Lower leg skin (tissue), 4 donors: Measurements from ENCODE around the gene C17orf113. TPM values are rescaled to one million over a fixed set of nuclear protein-coding genes. Genes with fewer than 3 reads are reported as not detected.

Experiments
- DNase-seq, 2 donors: peaks; one replicate each; pipeline ENCODE4 v3.0.0-alpha.2; 2019; ENCODE audit warnings: low spot score in 2 of 2
- H3K4me3 ChIP-seq: fragments of 200-600 bp; sonication (generic); 2 replicates; pipeline ENCODE4 v1.5.1; 2017; ENCODE audit warnings: mild to moderate bottlenecking, low read depth; ENCODE audit not compliant: poor library complexity, severe bottlenecking
- CTCF ChIP-seq, 3 donors: fragments of 450-650 bp; IDR thresholded peaks; one replicate each; pipeline ENCODE4 v1.5.1; 2016; ENCODE audit warnings: antibody characterized with exemption in 3 of 3, mild to moderate bottlenecking in 3 of 3, moderate library complexity in 2 of 3
- POLR2A ChIP-seq, 2 donors: fragments of 450-650 bp; IDR thresholded peaks; one replicate each; pipeline ENCODE4 v1.6.1; 2016 to 2017; ENCODE audit warnings: antibody characterized with exemption in 2 of 2, mild to moderate bottlenecking in 1 of 2, moderate library complexity in 1 of 2
- WGBS, 2 donors: methylation state at CpG; one replicate each; pipeline ENCODE4 v1.1.5; 2018; 5-methylcytosine and 5-hydroxymethylcytosine counted together
- intact Hi-C: fragments of 100-400 bp; cut with DNase I; formaldehyde crosslinking; loops from one replicate; pipeline ENCODE4 v1.15.0; 2023; ENCODE audit warnings: low total_unique reads
- total RNA-seq, 4 donors: library from RNA; depleted of rRNA; stranded (reverse); fragments of >200 nt; gene quantifications; one replicate each; pipeline ENCODE4 v1.1.0, GENCODE V29; 2016

C17orf113 gene
- total RNA-seq, 4 donors from 2014 or later = 0.97 to 1.8 (median 1.5) TPM

GRCh38 chr17:42042598-42043319 lies 7.6 kb downstream of the C17orf113 start:
- 87 to 94% methylated on average over 14 to 18 of the region's 20 CpGs for WGBS, 2 donors

DNA sequence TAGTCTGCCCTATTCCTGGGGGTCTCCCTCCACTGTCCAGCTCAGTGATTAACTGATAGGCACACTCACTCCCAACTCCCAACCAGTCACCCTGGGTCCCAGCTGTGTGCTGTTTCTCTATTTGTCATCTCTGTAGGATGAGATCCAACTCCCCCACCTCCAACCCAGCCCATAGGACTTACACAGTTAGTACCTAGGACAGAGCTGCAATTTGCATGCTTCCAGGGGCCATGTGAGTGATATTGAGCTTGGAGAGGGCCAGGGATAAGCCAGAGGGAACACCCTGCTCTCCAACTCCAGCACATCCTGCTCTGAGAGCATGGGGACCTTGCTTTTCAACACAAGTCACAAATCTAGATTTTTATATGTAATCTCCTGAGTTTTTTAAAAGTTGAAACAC lies 8.8 kb downstream of the C17orf113 start:
- no peak for TF ChIP-seq CTCF (IDR thresholded peaks at IDR 0.05)
- no peak for TF ChIP-seq POLR2A (IDR thresholded peaks at IDR 0.05)

More at GRCh38 chr17:42042598-42043319, 7.6 kb downstream of the C17orf113 start:
- no peak for DNase-seq
- intact Hi-C loops = no loop called here
- TF ChIP-seq CTCF (IDR thresholded peaks at IDR 0.05) (no peak), POLR2A (IDR thresholded peaks at IDR 0.05) (no peak)
- H3K4me3 ChIP-seq = no peak overlapping the region

GRCh38 chr17:42040818-42041217 lies 9.6 kb downstream of the C17orf113 start:
- DNase-seq = no peak
- H3K4me3 ChIP-seq = no peak overlapping the region
- WGBS, 2 donors = 92 to 94% methylated on average over 7 to 10 of the region's 10 CpGs
- TF ChIP-seq CTCF (IDR thresholded peaks at IDR 0.05) (no peak), POLR2A (IDR thresholded peaks at IDR 0.05) (no peak)
- intact Hi-C loops = no loop called here

More for the DNA sequence above, 8.8 kb downstream of the C17orf113 start:
- H3K4me3 ChIP-seq = no peak overlapping the region
- intact Hi-C loops = no loop called here
- no peak for DNase-seq

DNA sequence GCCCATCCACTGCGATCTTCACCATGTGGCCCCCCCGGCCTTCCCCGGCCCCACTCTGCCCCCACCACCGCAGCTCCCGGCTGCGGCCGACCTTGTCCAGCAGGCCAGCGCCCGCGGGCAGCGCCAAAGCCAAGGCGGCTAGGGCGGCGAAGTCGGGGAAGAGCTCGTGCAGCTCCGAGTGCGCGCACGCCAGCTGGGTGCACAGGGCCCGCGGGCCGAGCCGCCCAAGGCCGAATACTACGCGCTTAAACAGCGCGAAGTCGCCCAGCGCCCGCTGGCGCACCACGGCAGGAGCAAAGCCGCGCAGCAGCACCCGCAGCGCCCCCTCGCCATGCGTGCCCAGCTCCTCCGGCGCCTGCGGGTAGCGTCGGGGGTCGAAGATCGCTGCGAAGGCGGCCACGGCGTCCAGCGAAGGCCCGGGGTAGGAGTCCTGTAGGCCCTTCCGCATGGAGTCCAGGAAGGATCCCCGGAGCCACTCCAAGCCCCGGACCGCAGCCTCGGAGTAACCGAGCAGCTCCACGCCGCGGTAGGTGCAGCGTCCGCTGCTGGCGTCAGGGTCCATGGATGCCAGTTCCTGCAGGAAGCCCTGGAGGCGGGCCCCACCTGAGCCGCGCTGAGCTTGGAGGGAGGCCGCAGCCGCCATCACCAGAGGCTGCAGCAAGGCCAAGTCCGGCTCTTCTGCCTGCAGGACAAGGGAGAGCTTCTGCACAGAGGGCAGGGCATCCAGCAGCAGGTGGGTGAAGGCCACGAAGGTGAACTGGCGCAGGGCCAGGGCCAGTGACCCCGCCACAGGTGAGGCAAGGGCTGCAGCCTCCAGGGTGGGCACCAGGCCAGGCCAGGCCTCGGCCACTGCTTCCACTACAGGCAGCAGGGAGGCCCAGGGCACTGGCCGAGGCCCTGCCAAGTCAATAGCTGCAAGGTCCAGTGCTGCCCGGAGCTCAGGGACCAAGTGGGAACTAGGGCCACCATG lies 10.3 kb downstream of the C17orf113 start:
- 76 to 79% methylated on average over 54 to 64 of the region's 77 CpGs for WGBS, 2 donors
- TF ChIP-seq CTCF (IDR thresholded peaks at IDR 0.05) (no peak), POLR2A (IDR thresholded peaks at IDR 0.05) (no peak)
- DNase-seq = no peak
- intact Hi-C loops = no loop called here
- no peak overlapping the region for H3K4me3 ChIP-seq

GRCh38 chr17:42038221-42038973 lies 12.0 kb downstream of the C17orf113 start:
- WGBS, 2 donors = 76 to 78% methylated on average over 5 of the region's 5 CpGs
- no peak for DNase-seq
- TF ChIP-seq POLR2A (IDR thresholded peaks at IDR 0.05) (no peak), CTCF (IDR thresholded peaks at IDR 0.05) (no peak)
- no peak overlapping the region for H3K4me3 ChIP-seq
- intact Hi-C loops = no loop called here
